HepG2 (cell line): ENCODE data around the gene RNH1. TPM values are rescaled to one million over a fixed set of nuclear protein-coding genes. Genes with fewer than 3 reads are reported as not detected.

Experiments used
- ARNTL ChIP-seq: sonication (generic); formaldehyde crosslinking; IDR thresholded peaks from 2 replicates; pipeline ENCODE4 v1.4.0; 2020; ENCODE audit warnings: mild to moderate bottlenecking, missing genetic modification reagents
- CBX2 ChIP-seq, 2 experiments: fragments of 200-600 bp in 1 of 2; sonication (generic); formaldehyde crosslinking in 1 of 2; IDR thresholded peaks; 2 replicates each; pipeline versions ENCODE4 v1.7.0 to v1.8.1; 2018 to 2022; ENCODE audit warnings: low read depth in 2 of 2, low read length in 1 of 2, mild to moderate bottlenecking in 1 of 2, missing genetic modification reagents in 1 of 2
- FOXK1 ChIP-seq: sonication (generic); formaldehyde crosslinking; IDR thresholded peaks from 2 replicates; pipeline ENCODE4 v1.4.0; 2020; ENCODE audit warnings: low read depth, missing genetic modification reagents, borderline replicate concordance
- GATAD2A ChIP-seq: IDR thresholded peaks from 2 replicates; pipeline ENCODE4 v1.6.1; 2016
- GLI4 ChIP-seq: sonication (generic); formaldehyde crosslinking; IDR thresholded peaks from 2 replicates; pipeline ENCODE4 v1.5.1; 2020; ENCODE audit warnings: missing genetic modification reagents, mild to moderate bottlenecking, moderate library complexity, borderline replicate concordance
- HDAC2 ChIP-seq: sonication (generic); formaldehyde crosslinking; IDR thresholded peaks from 2 replicates; pipeline ENCODE4 v1.4.0; 2020; ENCODE audit warnings: missing genetic modification reagents
- IRX3 ChIP-seq: sonication (generic); formaldehyde crosslinking; IDR thresholded peaks from 2 replicates; pipeline ENCODE4 v1.8.1; 2023; ENCODE audit warnings: mild to moderate bottlenecking, low read depth, missing genetic modification reagents, borderline replicate concordance
- LBX2 ChIP-seq: sonication (generic); formaldehyde crosslinking; IDR thresholded peaks from 2 replicates; pipeline ENCODE4 v1.5.0; 2020; ENCODE audit warnings: missing genetic modification reagents, mild to moderate bottlenecking, borderline replicate concordance
- LCORL ChIP-seq, 2 experiments: fragments of 450-650 bp in 1 of 2; sonication (generic) in 1 of 2; formaldehyde crosslinking in 1 of 2; IDR thresholded peaks; 2 replicates each; pipeline versions ENCODE4 v1.5.0 to v1.6.1; 2017 to 2020; ENCODE audit warnings: antibody characterized with exemption in 1 of 2, missing genetic modification reagents in 1 of 2
- NFIC ChIP-seq: IDR thresholded peaks from 2 replicates; pipeline ENCODE4 v1.6.1; 2012; ENCODE audit warnings: mild to moderate bottlenecking, low read length, inconsistent platforms
- NR2F6 ChIP-seq, 2 experiments: IDR thresholded peaks; 2 replicates each; pipeline ENCODE4 v1.6.1; 2016; ENCODE audit warnings: antibody characterized with exemption in 1 of 2, mild to moderate bottlenecking in 1 of 2
- PLSCR1 ChIP-seq: sonication (generic); formaldehyde crosslinking; IDR thresholded peaks from 2 replicates; pipeline ENCODE4 v1.5.0; 2020; ENCODE audit warnings: missing genetic modification reagents, mild to moderate bottlenecking, borderline replicate concordance
- RAD21 ChIP-seq: fragments of 450-650 bp; formaldehyde crosslinking; IDR thresholded peaks from 2 replicates; pipeline ENCODE4 v1.5.0; 2020; ENCODE audit warnings: mild to moderate bottlenecking
- THAP11 ChIP-seq: IDR thresholded peaks from 2 replicates; pipeline ENCODE4 v1.6.1; 2016; ENCODE audit warnings: missing biosample characterization, missing genetic modification reagents
- ZBTB7B ChIP-seq: sonication (generic); formaldehyde crosslinking; IDR thresholded peaks from 2 replicates; pipeline ENCODE4 v1.4.0; 2020; ENCODE audit warnings: missing genetic modification reagents
- ZNF678 ChIP-seq: sonication (generic); formaldehyde crosslinking; IDR thresholded peaks from 2 replicates; pipeline ENCODE4 v1.4.0; 2020; ENCODE audit warnings: mild to moderate bottlenecking, missing genetic modification reagents
- ZNF792 ChIP-seq: IDR thresholded peaks from 2 replicates; pipeline ENCODE4 v1.6.1; 2016
- polyA plus RNA-seq, 8 experiments: library from polyadenylated mRNA; depleted of rRNA in 3 of 8; stranded (reverse) in 7 of 8; unstranded in 1 of 8; fragments of >200 nt; fragmentation: Illumina TruSeq in 4 of 8; extraction: Trizol in 4 of 8; gene quantifications; 2 replicates each; pipeline versions ENCODE4 v1.2.1 to v1.2.3, GENCODE V29; 2011 to 2016; ENCODE audit warnings: low read depth in 4 of 8, missing spikeins in 1 of 8, mixed read lengths in 1 of 8; ENCODE audit not compliant: insufficient read depth in 1 of 8
- total RNA-seq, 5 experiments: library from RNA; depleted of rRNA; stranded (reverse); fragments of >200 nt; fragmentation: Illumina TruSeq; extraction: Trizol; gene quantifications; 2 replicates each; pipeline ENCODE4 v1.2.3, GENCODE V29; 2016; ENCODE audit warnings: low read depth in 1 of 5
- TF ChIP-seq, protein P1 (sequence below): fragments of 450-650 bp; IDR thresholded peaks from 2 replicates; pipeline ENCODE4 v1.6.1; 2017
- TF ChIP-seq, protein P2 (sequence below): IDR thresholded peaks from 2 replicates; pipeline ENCODE4 v1.6.1; 2018; ENCODE audit warnings: missing genetic modification reagents, mild to moderate bottlenecking, missing compliant biosample characterization
- TF ChIP-seq, protein P3 (sequence below): sonication (generic); formaldehyde crosslinking; IDR thresholded peaks from 2 replicates; pipeline ENCODE4 v1.4.0; 2020; ENCODE audit warnings: missing genetic modification reagents
- TF ChIP-seq, protein P4 (sequence below): sonication (generic); formaldehyde crosslinking; IDR thresholded peaks from 2 replicates; pipeline ENCODE4 v1.8.0; 2022; ENCODE audit warnings: mild to moderate bottlenecking, missing genetic modification reagents, moderate library complexity

Gene RNH1
- total and polyA plus RNA-seq, 2 of the 13 experiments (the other 11 are each of a cell fraction or from before 2014, with no cell fraction given), result 36.0 to 74.1 TPM

DNA sequence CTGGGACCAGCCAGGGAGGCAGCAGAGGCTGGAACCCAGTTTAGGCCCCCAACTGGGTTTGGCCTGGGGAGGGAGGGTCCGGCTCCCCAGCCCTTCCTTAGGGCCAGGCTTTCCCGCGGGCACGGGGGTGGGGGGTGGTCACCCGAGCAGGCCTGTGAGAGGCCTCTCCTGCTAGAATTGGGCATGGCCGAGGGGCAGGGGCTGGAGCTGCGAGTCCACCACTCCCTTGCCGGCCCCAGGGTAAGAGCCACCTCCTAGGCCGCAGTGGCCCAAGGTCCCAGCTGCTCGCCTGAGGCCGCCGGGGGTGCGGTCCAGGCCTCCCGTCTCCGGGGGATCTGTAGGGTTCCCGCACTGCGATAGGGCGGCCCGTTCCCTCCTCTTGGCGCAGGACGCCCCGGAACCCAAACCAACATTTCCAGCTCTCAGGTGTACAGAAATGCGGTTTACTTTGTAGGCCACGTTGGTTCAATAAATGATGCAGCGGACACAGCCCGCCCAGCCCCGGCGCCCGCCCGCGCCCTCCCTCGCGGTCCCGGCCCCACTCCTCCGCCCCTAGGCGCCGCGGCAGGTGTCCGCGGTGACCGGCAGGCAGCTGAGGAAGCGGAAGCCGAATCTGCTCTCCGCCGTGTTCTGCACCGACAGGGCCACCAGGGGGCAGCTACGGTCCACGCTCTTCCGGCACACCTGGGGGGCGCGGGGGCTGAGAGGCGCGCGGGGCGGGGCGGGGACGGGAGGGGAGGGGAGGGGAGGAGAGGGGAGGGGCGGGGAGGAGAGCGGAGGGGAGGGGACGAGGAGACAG lies 47.6 kb upstream of the RNH1 start (continued):
- TF ChIP-seq, protein P1, sequence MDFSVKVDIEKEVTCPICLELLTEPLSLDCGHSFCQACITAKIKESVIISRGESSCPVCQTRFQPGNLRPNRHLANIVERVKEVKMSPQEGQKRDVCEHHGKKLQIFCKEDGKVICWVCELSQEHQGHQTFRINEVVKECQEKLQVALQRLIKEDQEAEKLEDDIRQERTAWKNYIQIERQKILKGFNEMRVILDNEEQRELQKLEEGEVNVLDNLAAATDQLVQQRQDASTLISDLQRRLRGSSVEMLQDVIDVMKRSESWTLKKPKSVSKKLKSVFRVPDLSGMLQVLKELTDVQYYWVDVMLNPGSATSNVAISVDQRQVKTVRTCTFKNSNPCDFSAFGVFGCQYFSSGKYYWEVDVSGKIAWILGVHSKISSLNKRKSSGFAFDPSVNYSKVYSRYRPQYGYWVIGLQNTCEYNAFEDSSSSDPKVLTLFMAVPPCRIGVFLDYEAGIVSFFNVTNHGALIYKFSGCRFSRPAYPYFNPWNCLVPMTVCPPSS, result no peak
- no peak for TF ChIP-seq ZNF678 (CRISPR knock-in tag)
- TF ChIP-seq FOXK1, result no peak
- peak; percentile 46; the same call in 1 of the 2 replicates for TF ChIP-seq THAP11
- TF ChIP-seq ARNTL (CRISPR knock-in tag), result no peak
- TF ChIP-seq, protein P2, sequence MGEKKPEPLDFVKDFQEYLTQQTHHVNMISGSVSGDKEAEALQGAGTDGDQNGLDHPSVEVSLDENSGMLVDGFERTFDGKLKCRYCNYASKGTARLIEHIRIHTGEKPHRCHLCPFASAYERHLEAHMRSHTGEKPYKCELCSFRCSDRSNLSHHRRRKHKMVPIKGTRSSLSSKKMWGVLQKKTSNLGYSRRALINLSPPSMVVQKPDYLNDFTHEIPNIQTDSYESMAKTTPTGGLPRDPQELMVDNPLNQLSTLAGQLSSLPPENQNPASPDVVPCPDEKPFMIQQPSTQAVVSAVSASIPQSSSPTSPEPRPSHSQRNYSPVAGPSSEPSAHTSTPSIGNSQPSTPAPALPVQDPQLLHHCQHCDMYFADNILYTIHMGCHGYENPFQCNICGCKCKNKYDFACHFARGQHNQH (CRISPR knock-in tag), result no peak
- no peak for TF ChIP-seq NFIC
- no peak for TF ChIP-seq CBX2 (IDR thresholded peaks at IDR 0.05; ENCODE audit: low read depth, low read length)
- no peak for TF ChIP-seq CBX2 (CRISPR knock-in tag; IDR thresholded peaks at IDR 0.05; ENCODE audit: low read depth)
- TF ChIP-seq, protein P3, sequence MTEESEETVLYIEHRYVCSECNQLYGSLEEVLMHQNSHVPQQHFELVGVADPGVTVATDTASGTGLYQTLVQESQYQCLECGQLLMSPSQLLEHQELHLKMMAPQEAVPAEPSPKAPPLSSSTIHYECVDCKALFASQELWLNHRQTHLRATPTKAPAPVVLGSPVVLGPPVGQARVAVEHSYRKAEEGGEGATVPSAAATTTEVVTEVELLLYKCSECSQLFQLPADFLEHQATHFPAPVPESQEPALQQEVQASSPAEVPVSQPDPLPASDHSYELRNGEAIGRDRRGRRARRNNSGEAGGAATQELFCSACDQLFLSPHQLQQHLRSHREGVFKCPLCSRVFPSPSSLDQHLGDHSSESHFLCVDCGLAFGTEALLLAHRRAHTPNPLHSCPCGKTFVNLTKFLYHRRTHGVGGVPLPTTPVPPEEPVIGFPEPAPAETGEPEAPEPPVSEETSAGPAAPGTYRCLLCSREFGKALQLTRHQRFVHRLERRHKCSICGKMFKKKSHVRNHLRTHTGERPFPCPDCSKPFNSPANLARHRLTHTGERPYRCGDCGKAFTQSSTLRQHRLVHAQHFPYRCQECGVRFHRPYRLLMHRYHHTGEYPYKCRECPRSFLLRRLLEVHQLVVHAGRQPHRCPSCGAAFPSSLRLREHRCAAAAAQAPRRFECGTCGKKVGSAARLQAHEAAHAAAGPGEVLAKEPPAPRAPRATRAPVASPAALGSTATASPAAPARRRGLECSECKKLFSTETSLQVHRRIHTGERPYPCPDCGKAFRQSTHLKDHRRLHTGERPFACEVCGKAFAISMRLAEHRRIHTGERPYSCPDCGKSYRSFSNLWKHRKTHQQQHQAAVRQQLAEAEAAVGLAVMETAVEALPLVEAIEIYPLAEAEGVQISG (CRISPR knock-in tag), result peak; percentile 30; the same call in 1 of the 2 replicates
- TF ChIP-seq IRX3, result no peak
- TF ChIP-seq LCORL (IDR thresholded peaks at IDR 0.05), result no peak
- no peak for TF ChIP-seq LCORL (CRISPR knock-in tag; IDR thresholded peaks at IDR 0.05)
- TF ChIP-seq NR2F6 (IDR thresholded peaks at IDR 0.05), result no peak
- 0 out of 2 replicates have a peak, but pooled peaks have one; percentile 33 for TF ChIP-seq NR2F6 (CRISPR knock-in tag; IDR thresholded peaks at IDR 0.05)
- TF ChIP-seq PLSCR1 (CRISPR knock-in tag), result no peak
- no peak for TF ChIP-seq GLI4
- peak; percentile 62; the same call in 1 of the 2 replicates for TF ChIP-seq RAD21
- peak; percentile 29; the same call in 1 of the 2 replicates for TF ChIP-seq LBX2 (CRISPR knock-in tag)
- 0 out of 2 replicates have a peak, but pooled peaks have one; percentile 13 for TF ChIP-seq ZNF792
- peak; percentile 48; the same call in 1 of the 2 replicates for TF ChIP-seq HDAC2
- peak; percentile 63; the same call in 1 of the 2 replicates for TF ChIP-seq ZBTB7B (CRISPR knock-in tag)
- TF ChIP-seq GATAD2A (CRISPR knock-in tag), result 0 out of 2 replicates have a peak, but pooled peaks have one; percentile 31
- TF ChIP-seq, protein P4, sequence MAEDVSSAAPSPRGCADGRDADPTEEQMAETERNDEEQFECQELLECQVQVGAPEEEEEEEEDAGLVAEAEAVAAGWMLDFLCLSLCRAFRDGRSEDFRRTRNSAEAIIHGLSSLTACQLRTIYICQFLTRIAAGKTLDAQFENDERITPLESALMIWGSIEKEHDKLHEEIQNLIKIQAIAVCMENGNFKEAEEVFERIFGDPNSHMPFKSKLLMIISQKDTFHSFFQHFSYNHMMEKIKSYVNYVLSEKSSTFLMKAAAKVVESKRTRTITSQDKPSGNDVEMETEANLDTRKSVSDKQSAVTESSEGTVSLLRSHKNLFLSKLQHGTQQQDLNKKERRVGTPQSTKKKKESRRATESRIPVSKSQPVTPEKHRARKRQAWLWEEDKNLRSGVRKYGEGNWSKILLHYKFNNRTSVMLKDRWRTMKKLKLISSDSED, result no peak
